GM10266 (cell line): ENCODE measurements around the gene NAALADL2.
"Not testable (repeated sequence)": the region's sequence is repeated elsewhere in the genome, so short reads cannot be mapped to it uniquely, and the experiment has no call there.

Source experiments
- DNase-seq: peaks from one replicate; pipeline ENCODE4 v3.0.0; 2012; ENCODE audit errors: extremely low spot score
- TF ChIP-seq, protein P1 (sequence below): IDR thresholded peaks from 2 replicates; pipeline ENCODE4 v1.5.1; 2012; ENCODE audit warnings: mild to moderate bottlenecking, low read depth; ENCODE audit not compliant: control insufficient read depth, insufficient read depth; ENCODE audit errors: missing control alignments

The NAALADL2 gene

GRCh38 chr3:175357758-175358157, 498.6 kb downstream of the NAALADL2 start:
- TF ChIP-seq, protein P1, sequence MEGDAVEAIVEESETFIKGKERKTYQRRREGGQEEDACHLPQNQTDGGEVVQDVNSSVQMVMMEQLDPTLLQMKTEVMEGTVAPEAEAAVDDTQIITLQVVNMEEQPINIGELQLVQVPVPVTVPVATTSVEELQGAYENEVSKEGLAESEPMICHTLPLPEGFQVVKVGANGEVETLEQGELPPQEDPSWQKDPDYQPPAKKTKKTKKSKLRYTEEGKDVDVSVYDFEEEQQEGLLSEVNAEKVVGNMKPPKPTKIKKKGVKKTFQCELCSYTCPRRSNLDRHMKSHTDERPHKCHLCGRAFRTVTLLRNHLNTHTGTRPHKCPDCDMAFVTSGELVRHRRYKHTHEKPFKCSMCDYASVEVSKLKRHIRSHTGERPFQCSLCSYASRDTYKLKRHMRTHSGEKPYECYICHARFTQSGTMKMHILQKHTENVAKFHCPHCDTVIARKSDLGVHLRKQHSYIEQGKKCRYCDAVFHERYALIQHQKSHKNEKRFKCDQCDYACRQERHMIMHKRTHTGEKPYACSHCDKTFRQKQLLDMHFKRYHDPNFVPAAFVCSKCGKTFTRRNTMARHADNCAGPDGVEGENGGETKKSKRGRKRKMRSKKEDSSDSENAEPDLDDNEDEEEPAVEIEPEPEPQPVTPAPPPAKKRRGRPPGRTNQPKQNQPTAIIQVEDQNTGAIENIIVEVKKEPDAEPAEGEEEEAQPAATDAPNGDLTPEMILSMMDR: no peak
- DNase-seq: no peak

DNA sequence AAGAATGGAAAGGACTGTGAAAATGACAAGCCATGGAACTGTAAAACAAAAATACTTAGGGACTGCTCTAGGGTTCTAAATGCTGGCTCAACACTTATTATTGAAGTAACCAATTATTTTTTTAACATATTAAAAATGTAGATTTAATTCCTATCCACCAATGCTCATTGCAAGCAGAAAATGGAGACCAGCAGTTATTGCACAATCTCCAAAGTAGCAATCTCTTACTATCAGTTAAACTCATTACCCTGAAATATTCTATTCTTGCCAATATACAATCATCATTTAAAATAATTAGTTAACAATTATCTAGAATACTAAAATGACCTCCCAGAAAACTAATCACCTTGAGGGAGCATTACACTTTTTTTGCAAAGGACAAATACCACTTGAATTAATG, 499.8 kb downstream of the NAALADL2 start:
- no peak for DNase-seq
- TF ChIP-seq, protein P1: no peak

GRCh38 chr3:175370426-175370825, 511.3 kb downstream of the NAALADL2 start:
- not testable (repeated sequence) for DNase-seq

GRCh38 chr3:175371187-175371586, 512.1 kb downstream of the NAALADL2 start:
- not testable (repeated sequence) for DNase-seq

- DNase-seq: no peak
- TF ChIP-seq, protein P1: no peak
These were observed 515.6 kb downstream of the NAALADL2 start for GRCh38 chr3:175374705-175375104.

GRCh38 chr3:175378348-175378747, 519.2 kb downstream of the NAALADL2 start:
- TF ChIP-seq, protein P1: no peak
- no peak for DNase-seq

- TF ChIP-seq, protein P1: no peak
- DNase-seq: no peak
These were observed 522.6 kb downstream of the NAALADL2 start for GRCh38 chr3:175381685-175382084.

DNA sequence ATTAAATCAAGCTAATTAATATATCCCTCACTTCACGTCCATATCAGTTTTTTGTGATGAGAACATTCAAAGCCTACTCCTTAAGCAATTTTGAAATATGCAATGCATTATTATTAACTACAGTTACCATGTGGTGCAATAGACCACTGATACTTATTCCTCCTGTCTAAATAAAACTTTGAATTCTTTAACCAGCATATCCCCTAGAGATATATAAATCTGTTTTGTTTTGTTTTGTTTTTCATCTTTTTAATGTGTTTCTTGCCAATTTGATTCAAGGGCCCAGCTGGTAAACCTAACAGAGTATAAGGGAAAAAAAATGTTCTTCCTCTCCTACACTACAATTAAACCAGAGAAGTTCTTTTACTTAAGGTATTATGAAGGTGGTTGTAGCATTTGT, 524.2 kb downstream of the NAALADL2 start:
- TF ChIP-seq, protein P1: no peak
- DNase-seq: no peak
